GM18508 (cell line): ENCODE data around the gene ZNF688.
"Not testable (repeated sequence)": the region's sequence is repeated elsewhere in the genome, so short reads cannot be mapped to it uniquely, and the experiment has no call there.

Experiments used
- ATAC-seq: cut with Tn5 transposase; IDR thresholded peaks from one replicate; pipeline ENCODE4 v1.9.1; 2021; ENCODE audit warnings: moderate number of reproducible peaks; ENCODE audit not compliant: insufficient read depth, unreplicated experiment

The ZNF688 gene

GRCh38 chr16:30535106-30535776 lies 36.3 kb downstream of the ZNF688 start:
- ATAC-seq = no peak

DNA sequence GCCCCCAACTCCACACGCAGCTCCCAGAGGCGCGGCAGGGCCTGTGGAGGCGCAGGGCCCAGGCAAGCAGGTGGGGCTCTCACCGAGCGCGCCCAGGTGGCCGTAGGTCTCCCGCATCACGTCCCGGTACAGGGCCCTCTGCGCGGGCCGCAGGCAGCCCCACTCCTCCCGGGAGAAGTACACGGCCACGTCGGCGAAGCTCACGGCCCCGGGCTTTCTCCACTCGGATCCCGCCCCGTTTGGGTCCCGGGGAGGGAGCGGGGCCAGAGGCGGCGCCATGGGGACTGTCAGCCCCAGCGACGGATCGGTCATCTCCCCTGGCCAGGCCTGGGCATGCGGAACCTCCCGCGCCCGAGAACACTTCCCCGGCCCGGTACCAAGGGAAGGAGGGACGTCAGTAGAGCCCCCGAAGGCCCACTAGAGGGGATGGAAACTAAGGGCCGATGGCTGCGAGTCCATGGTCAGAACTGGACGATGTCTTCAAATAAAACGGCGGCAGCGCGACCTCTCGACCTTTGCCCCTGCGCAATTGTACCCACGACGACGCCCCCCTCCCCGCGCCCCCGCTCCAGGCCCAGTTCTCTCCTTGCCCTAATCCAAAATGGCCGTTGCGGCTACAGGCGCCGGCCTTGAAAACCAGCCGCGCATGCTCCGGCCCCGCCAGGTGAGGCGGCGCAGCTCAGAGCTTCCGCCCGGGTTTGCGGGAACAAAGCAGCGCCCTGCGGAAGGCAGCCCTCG lies 37.0 kb downstream of the ZNF688 start, which contains the start of gene ZNF747:
ZNF747 (minus strand) TSS at position 491 of the 738 bp plus-strand sequence; CDS start at position 312, 179 bp downstream.
- ATAC-seq = no peak

DNA sequence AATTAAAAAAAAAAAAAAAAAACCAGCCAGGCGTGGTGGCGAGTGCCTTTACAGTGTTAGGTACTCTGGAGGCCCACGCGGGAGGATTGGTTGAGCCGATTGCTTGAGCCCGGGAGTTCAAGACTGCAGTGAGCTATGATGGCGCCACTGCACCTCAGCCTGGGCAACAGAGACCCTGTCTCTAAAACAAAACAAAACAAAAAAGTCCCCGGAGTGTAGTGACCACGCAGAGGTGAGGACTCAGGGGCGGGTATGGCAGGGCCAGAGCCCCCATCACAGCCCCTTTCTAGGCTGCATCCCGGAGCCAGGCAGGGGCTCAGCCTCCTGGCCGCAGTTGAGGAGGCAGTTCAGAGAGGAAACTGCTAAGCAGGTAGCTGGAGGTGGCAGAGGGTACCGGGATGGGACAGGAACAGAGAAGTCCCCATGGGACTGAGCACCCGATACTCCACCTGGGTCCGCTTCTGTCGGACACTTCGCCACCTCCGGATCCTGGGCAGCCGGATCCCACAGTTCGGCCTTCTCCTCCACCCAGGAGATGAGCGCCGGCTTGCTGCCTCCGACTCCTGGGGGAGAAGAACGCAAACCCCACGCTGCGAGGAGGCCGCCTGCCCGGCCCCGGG lies 37.7 kb downstream of the ZNF688 start:
- ATAC-seq = no peak

- ATAC-seq = no peak
Measured at GRCh38 chr16:30533146-30533522, 38.4 kb downstream of the ZNF688 start.

GRCh38 chr16:30532285-30533145 lies 39.0 kb downstream of the ZNF688 start:
- ATAC-seq = no peak

GRCh38 chr16:30530163-30531037 lies 41.1 kb downstream of the ZNF688 start:
- ATAC-seq = no peak

DNA sequence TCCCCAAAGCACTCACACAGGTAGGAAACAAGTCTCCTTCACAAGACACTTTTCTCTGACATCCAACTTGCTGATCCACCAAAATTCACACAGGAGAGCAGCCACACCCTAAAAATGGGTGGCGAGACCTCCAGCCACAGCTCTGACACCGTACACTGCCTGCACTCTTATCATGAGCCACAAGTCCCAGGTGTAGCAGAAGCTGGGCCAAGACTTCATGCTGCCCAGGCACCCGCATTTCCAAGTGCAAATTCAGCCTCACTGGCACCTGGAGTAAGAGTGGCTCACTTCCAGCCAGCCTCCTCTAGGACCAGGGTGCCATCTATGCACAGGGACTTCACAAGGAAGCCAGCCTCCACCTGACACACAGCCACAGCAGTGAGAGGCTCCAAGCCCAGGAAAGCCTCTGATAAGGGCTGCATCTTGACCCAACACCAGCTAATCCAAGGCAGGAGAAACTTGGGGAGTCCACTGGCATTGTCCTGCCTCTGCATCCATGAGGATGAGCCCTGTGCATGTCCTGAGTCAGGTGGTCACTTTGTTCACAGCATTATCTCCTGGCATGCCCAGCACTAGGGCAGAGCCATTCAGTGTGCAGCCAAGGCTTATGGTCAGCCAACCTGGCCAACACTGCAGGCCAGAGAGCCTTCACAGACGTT lies 42.6 kb downstream of the ZNF688 start:
- no peak for ATAC-seq

DNA sequence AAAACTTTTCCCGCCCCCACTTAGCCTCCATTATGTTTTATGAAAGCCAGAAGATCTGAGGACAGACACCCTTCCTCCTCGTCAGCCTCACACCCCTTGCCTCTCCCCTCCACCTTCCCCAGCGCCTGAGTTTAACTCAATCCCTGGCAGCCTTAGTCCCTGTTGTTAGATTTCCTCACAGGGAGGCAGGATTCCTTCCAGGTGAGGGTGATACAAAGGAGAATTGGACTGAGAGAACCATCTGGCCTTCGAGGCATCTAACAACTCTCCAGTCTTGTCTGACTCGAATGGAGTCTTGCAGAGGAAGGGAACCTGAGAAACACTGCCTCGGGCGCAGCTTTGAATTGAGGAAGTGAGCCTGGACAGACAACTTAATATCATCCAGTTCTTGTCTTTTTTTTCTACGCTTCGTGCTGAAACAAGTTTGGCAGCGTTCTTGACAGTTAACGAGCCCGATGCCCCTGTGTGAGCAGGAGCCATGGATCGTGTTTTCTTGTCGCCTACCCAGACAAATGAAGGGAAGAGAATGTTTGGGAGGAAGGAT lies 43.8 kb downstream of the ZNF688 start:
- no peak for ATAC-seq

- peak; percentile 50 for ATAC-seq
Measured at GRCh38 chr16:30526823-30527634, 44.5 kb downstream of the ZNF688 start.

DNA sequence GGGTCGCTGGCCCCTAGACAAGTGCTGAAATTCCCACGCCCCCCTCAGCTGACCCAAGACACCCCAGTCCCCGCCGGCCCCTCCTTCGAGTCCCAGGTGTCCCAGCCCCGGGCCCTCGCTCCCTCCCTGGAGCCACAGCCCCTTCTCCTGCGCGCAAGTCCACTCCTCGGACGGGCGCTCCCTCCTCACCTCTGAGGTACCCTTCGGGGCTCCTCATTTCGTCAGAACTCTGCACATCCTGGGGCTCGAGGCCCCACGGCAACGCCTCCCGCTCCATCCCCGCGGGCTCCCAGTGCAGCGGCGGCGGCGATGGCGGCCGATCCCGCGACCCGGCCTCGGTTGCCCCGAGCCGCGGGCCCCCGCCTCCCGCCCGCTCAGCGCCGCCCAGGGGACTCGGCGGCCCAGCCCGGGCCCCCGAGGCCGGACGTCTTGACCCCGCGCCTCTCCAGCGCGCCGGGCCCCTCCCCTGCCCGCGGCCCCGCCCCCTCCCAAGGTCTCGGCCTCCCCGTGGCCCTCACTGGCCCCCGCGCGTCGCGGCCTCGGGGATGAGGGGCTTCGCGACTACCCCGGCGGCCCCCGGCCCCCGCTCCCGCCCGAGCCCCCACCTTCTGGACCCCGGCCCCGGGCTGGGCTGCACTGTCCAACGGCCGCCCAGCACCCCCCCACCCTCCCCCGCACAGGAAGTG lies 45.2 kb downstream of the ZNF688 start, which contains the start of gene ZNF768:
ZNF768 (minus strand) TSS at position 430 of the 686 bp plus-strand sequence; CDS start at position 277, 153 bp downstream.
- ATAC-seq = no peak

- ATAC-seq = no peak
Measured at GRCh38 chr16:30525844-30526136, 45.7 kb downstream of the ZNF688 start.

DNA sequence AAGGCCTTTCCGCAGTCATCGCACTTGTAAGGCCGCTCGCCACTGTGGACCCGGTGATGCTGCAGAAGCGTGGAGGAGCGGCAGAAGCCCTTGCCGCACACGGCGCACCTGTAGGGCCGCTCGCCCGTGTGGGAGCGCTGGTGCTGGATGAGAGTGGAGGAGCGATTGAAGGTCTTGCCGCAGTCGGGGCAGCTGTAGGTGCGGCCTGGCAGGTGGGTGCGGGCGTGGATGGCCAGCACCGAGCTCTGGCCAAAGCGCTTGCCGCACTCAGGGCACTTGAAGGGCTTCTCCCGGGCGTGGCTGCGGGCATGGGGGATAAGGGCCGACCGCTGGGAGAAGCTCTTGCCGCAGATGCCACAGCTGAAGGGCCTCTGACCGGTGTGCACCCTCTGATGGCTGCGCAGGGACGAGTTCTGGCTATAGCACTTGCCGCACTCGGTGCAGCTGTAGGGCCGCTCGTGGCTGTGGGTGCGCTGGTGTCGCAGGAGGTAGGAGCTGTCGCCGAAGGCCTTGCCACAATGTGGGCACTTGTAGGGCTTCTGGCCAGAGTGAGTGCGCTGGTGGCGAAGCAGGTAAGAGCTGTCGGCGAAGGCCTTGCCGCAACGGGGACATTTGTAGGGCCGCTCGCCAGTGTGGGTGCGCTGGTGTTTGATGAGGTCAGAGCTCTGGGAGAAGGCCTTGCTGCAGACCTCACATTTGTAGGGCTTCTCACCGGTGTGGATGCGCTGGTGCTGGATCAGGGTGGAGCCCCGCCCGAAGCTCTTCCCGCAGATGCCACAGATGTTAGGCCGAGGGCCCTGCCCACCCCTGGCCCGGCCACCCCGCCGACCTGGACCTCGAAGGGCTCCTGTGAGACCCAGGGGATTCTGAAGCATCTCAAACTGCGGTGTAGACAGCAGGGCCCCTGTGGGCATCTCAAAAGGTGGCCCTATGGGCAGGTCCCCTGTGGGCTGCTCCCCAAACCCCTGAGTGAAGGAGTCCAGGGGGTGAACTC lies 46.6 kb downstream of the ZNF688 start:
- ATAC-seq = no peak

- no peak for ATAC-seq
Measured at GRCh38 chr16:30523768-30524574, 47.5 kb downstream of the ZNF688 start.

- ATAC-seq = not testable (repeated sequence)
Measured at GRCh38 chr16:30522702-30523463, 48.6 kb downstream of the ZNF688 start.
